AG20443 (cell line): Measurements from ENCODE around the gene NAA10.

ENCODE experiments used
- DNase-seq: peaks from one replicate; pipeline ENCODE4 v3.0.0; 2012; ENCODE audit warnings: low spot score, mixed read lengths

The NAA10 gene

GRCh38 chrX:153966841-153967535 lies 32.2 kb upstream of the NAA10 start:
- DNase-seq, result no peak

- no peak for DNase-seq
These were observed 31.4 kb upstream of the NAA10 start for GRCh38 chrX:153966283-153966688.

GRCh38 chrX:153965406-153965805 lies 30.6 kb upstream of the NAA10 start:
- no peak for DNase-seq

- no peak for DNase-seq
These were observed 29.3 kb upstream of the NAA10 start for GRCh38 chrX:153964105-153964504.

- no peak for DNase-seq
These were observed 28.7 kb upstream of the NAA10 start for GRCh38 chrX:153963546-153963945.

- DNase-seq, result no peak
These were observed 26.5 kb upstream of the NAA10 start for GRCh38 chrX:153961292-153961691.

GRCh38 chrX:153960786-153961185 lies 25.9 kb upstream of the NAA10 start:
- no peak for DNase-seq

GRCh38 chrX:153960077-153960476 lies 25.2 kb upstream of the NAA10 start:
- DNase-seq, result no peak

GRCh38 chrX:153959649-153960048 lies 24.8 kb upstream of the NAA10 start:
- DNase-seq, result no peak

- DNase-seq, result no peak
These were observed 23.8 kb upstream of the NAA10 start for GRCh38 chrX:153958605-153959004.

- no peak for DNase-seq
These were observed 22.4 kb upstream of the NAA10 start for GRCh38 chrX:153957224-153957623.

GRCh38 chrX:153956044-153956907 lies 21.4 kb upstream of the NAA10 start:
- no peak for DNase-seq

- DNase-seq, result no peak
These were observed 20.4 kb upstream of the NAA10 start for GRCh38 chrX:153955228-153955732.

- no peak for DNase-seq
These were observed 19.9 kb upstream of the NAA10 start for GRCh38 chrX:153954558-153955227.

- DNase-seq, result no peak
These were observed 19.2 kb upstream of the NAA10 start for GRCh38 chrX:153953892-153954557.

- DNase-seq, result peak; percentile 81
These were observed 18.5 kb upstream of the NAA10 start for GRCh38 chrX:153953342-153953830.

- no peak for DNase-seq
These were observed 17.7 kb upstream of the NAA10 start for GRCh38 chrX:153952373-153953026.

GRCh38 chrX:153951683-153952372 lies 17.0 kb upstream of the NAA10 start:
- no peak for DNase-seq

- no peak for DNase-seq
These were observed 15.3 kb upstream of the NAA10 start for GRCh38 chrX:153950127-153950526.
